Mucosa of descending colon (tissue), 3 donors: ENCODE measurements around the gene ABI1. TPM values are rescaled to one million over a fixed set of nuclear protein-coding genes. Genes with fewer than 3 reads are reported as not detected.

ENCODE experiments used
- ATAC-seq: fragments of 200-7000 bp; cut with Tn5 transposase; one replicate; pipeline ENCODE4 v1.9.1; 2020; ENCODE audit warnings: mild to moderate bottlenecking, moderate library complexity
- DNase-seq, 3 donors: peaks; one replicate each; pipeline ENCODE4 v3.0.0-alpha.2; 2020
- H3K36me3 ChIP-seq: fragments of 200-600 bp; one replicate; pipeline ENCODE4 v1.8.0; 2021; ENCODE audit warnings: low read depth, mild to moderate bottlenecking
- H3K4me1 ChIP-seq: fragments of 200-600 bp; one replicate; pipeline ENCODE4 v1.8.0; 2021; ENCODE audit warnings: low read depth, mild to moderate bottlenecking
- H3K4me3 ChIP-seq: fragments of 200-600 bp; one replicate; pipeline ENCODE4 v1.8.0; 2021; ENCODE audit warnings: mild to moderate bottlenecking
- H3K9me3 ChIP-seq: fragments of 200-600 bp; one replicate; pipeline ENCODE4 v1.8.0; 2021; ENCODE audit warnings: mild to moderate bottlenecking
- intact Hi-C, 2 donors: fragments of 100-400 bp; cut with DNase I in 1 of 2; cut with micrococcal nuclease in 1 of 2; formaldehyde crosslinking; loops; one replicate each; pipeline versions ENCODE4 v1.11.0 to v1.11.1; 2022; cut with DNase I, micrococcal nuclease
- total RNA-seq, 3 donors: library from RNA; stranded (reverse); fragmentation: NEBNext Ultra II Directional in 2 of 3; extraction: Animal tissue kit (Norgen Biotek cat#: 25700) in 2 of 3; gene quantifications; one replicate each; pipeline versions ENCODE4 v1.2.1 to v1.2.4, GENCODE V29; 2021 to 2023
- TF ChIP-seq, protein P1 (sequence below): fragments of 200-600 bp; IDR thresholded peaks from one replicate; pipeline ENCODE4 v1.8.0; 2022; ENCODE audit warnings: antibody characterized with exemption, mild to moderate bottlenecking
- donor health status: DM: no; HTN: no; CAD: no; lungs with moderate emphysema.
- donor health status: DM: no; HTN: no; CAD: no.
- donor health status: DM: no; HTN: yes; CAD: no.

The ABI1 gene
- total RNA-seq, 3 donors from 2014 or later: 54.0 to 63.5 (median 62.4) TPM

DNA sequence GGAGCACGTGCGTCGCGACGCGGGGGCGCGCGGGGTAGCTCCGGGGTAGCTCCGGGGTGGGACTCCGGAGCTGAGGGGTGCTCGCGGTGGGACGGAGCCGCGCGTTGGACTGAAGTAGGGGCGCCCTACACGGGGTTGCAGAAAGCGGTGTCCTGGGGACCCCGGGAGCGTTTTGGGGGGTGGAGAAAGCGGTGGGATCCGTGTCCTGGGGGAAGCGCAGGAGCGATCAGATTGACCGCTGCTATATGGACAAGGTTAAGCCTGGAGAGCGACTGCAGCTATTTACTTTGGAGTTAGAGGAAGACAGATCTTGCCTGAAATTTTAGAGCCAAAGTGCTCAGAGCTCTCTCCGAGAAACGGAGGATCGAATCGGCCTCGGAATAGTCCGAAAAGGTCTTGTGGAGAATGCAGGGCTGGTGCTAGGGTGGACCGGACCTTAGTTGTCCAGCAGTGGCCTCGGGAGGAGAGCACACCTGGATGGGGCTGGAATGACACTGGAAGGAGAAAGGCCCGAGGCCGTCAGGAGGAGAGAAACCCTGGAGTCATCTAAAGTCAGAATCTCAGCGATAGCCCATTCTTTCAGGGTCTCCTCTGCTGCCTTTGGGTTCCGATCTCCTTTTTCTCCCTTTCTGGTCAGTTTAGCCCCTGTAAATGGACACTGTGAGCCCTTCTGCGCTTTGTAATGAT is 162.7 kb downstream of the ABI1 start:
- intact Hi-C loops: no loop called here
- TF ChIP-seq, protein P1, sequence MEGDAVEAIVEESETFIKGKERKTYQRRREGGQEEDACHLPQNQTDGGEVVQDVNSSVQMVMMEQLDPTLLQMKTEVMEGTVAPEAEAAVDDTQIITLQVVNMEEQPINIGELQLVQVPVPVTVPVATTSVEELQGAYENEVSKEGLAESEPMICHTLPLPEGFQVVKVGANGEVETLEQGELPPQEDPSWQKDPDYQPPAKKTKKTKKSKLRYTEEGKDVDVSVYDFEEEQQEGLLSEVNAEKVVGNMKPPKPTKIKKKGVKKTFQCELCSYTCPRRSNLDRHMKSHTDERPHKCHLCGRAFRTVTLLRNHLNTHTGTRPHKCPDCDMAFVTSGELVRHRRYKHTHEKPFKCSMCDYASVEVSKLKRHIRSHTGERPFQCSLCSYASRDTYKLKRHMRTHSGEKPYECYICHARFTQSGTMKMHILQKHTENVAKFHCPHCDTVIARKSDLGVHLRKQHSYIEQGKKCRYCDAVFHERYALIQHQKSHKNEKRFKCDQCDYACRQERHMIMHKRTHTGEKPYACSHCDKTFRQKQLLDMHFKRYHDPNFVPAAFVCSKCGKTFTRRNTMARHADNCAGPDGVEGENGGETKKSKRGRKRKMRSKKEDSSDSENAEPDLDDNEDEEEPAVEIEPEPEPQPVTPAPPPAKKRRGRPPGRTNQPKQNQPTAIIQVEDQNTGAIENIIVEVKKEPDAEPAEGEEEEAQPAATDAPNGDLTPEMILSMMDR: no peak
- no peaks in the 10 kb centered on the region for H3K9me3 ChIP-seq
- peak; percentile 6 for ATAC-seq
- peak overlapping the region; percentile 92 for H3K4me3 ChIP-seq
- DNase-seq: peak in 1 of 3 donors; percentile 76
- H3K36me3 ChIP-seq: no peaks in the 10 kb centered on the region
- H3K4me1 ChIP-seq: peaks cover 40% of the 10 kb centered on the region

DNA sequence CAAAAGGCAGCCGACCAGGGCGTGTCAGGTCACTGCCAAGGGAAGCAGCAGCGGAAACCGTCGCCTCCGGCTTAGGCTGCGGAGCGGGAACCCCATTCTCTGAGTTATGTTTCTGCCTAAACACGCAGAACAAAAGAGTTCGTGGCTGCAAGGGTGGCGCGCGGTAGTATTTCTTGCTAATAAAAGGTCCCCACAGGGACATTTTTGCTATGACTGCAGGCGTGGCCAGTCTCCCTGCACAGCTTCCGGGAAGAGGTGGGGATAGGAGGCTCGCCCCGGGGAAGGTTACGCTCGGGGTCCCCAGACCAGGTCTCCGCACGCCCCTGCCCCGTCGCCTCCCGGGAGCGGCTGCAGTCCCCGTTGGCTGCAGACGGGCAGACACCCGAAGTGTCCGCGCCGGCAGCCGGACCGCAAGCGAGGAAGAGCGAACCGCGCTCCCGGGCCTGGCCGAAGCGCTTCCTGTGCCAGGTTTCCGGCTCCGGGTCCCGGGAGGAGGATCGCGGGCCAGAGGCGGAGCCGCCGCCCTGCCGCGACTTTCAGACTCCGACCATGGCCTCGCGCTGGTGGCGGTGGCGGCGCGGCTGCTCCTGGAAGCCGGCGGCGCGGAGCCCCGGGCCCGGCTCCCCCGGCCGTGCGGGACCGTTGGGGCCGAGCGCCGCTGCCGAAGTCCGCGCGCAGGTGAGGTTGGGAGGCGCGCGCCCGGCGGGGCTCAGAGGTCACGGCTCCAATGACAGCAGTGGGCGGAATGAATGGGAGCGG is 163.4 kb downstream of the ABI1 start, which contains the start of gene PDSS1:
Gene PDSS1, plus strand, starts transcription at position 539 of the 759 bp plus-strand sequence. Its CDS starts 11 bp downstream, at position 550.
- peak; percentile 86 for ATAC-seq
- H3K36me3 ChIP-seq: no peaks in the 10 kb centered on the region
- TF ChIP-seq, protein P1: no peak
- H3K4me1 ChIP-seq: peaks cover 38% of the 10 kb centered on the region
- H3K9me3 ChIP-seq: no peaks in the 10 kb centered on the region
- H3K4me3 ChIP-seq: peak within 1 kb of the TSS; percentile 92
- intact Hi-C loops: no loop called here
- DNase-seq: peak; percentile 84 to 87 (median 85)

DNA sequence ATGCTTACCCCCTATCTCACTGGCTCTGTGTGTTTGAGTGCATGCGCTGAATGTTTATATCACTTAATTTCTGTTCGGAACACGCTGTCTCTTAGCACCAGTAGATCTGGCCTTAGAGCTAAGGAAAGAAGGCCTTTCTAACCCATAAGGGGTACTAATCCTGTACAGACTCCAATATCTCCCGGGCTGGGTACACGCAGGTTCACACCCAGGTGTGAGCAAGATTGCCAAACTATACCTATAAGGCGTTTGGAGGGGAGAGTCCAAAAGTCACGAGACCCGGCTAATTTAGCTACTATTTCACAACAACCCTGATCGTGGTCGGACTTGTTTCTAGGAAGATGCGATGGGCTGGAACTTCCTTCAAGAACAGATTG is 164.0 kb downstream of the ABI1 start:
- Histone ChIP-seq H3K9me3 (no peaks in the 10 kb centered on the region), H3K4me3 (peak overlapping the region; percentile 92), H3K4me1 (peaks cover 33% of the 10 kb centered on the region), H3K36me3 (no peaks in the 10 kb centered on the region)
- intact Hi-C loops: no loop called here
- TF ChIP-seq, protein P1: no peak
- no peak for DNase-seq
- no peak for ATAC-seq

Other genes starting within 250 kb of the ABI1 start
- gene PDSS1, start 163.3 kb downstream of the ABI1 start, total RNA-seq: 10 to 100 TPM; 16.0 to 27.9 (median 24.6) TPM
- gene ANKRD26, start 239.5 kb upstream of the ABI1 start, total RNA-seq: 10 to 100 TPM in 2 of 3 donors, 1 to 10 TPM in 1; 7.0 to 11.8 (median 10.8) TPM